ENCODE measurements around the gene ZBTB2. TPM values are rescaled to one million over a fixed set of nuclear protein-coding genes. Genes with fewer than 3 reads are reported as not detected.

Gene ZBTB2
- total RNA-seq, 4 donors from 2014 or later, result 7.3 to 17.3 (median 11.0) TPM

DNA sequence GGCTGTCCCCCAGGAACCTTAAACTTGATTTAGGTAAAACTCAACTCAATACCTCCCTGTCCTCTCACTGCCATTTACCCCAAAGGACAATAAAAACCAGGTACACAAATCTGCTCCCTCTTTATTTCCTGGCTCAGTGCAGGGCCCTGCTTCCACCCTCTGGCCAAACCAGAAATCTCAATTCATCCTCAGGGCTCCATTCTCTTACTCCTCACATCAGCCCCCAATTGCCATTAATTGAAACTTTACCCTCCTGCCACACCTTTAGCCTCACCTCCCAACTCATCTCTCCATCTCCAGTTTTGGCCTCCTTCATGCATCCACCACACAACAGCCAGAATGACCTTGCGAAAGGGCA lies 10.5 kb downstream of the ZBTB2 start:
- TF ChIP-seq, protein P1, sequence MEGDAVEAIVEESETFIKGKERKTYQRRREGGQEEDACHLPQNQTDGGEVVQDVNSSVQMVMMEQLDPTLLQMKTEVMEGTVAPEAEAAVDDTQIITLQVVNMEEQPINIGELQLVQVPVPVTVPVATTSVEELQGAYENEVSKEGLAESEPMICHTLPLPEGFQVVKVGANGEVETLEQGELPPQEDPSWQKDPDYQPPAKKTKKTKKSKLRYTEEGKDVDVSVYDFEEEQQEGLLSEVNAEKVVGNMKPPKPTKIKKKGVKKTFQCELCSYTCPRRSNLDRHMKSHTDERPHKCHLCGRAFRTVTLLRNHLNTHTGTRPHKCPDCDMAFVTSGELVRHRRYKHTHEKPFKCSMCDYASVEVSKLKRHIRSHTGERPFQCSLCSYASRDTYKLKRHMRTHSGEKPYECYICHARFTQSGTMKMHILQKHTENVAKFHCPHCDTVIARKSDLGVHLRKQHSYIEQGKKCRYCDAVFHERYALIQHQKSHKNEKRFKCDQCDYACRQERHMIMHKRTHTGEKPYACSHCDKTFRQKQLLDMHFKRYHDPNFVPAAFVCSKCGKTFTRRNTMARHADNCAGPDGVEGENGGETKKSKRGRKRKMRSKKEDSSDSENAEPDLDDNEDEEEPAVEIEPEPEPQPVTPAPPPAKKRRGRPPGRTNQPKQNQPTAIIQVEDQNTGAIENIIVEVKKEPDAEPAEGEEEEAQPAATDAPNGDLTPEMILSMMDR (IDR thresholded peaks at IDR 0.05; ENCODE audit: low read depth), result no peak

DNA sequence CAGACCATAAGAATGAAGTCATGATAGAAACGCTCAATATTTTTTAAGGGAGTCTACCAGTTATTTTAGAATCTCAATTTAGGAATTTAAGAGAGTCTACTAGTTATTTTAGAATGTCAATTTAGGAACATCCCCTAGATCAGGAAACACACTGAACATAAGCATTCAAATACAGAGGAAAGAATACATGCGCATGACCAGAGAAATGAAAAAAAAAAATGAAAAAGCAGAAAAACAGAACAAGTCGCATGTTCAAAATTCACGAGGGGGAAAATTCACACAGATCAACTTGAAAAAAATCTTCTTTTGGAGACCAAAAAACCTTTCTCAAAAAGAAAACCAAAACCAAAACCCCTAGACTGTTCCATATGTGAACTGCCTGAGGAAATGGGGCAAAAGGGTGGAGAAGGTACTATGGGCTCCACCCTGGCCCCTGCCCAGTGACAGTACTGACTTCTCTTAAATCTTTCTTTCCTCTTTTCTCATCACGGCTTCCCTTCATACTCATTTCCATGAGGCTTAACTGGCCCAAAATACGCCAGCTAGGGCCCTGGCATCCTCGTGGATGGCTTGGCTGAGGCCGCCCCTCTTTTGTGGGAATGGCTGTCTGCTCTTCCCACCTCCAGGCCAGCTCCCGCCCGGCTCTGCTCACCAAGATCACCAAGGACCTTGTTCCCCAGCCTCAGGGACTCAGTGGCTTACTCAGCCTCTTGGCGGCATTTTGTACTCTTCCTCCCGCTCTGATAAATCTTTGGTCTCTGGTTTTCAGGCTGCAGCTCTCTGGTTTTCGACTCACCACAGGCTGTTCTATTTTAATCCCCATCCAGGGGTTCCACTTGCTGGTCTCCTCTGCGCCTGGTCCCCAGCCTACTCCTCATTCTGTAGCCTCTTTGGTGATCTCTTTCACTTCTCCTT lies 11.2 kb downstream of the ZBTB2 start:
- TF ChIP-seq, protein P1 (IDR thresholded peaks at IDR 0.05; ENCODE audit: low read depth), result no peak

DNA sequence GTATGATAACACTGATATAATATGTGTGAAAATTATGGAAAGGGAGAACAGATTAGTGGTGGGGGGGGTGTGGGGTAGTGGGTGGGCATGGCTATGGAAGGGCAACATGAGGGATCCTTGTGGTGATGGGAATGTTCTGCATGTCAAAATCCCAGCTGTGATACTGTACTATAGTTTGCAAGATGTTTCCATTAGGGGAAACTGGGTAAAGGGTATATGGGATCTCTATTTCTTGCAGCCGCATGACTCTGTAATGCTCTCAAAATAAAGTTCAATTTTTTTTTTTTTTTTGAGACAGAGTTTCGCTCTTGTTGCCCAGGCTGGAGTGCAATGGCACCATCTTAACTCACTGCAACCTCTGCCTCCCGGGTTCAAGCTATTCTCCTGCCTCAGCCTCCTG lies 14.3 kb downstream of the ZBTB2 start:
- TF ChIP-seq, protein P1 (IDR thresholded peaks at IDR 0.05; ENCODE audit: low read depth), result no peak

DNA sequence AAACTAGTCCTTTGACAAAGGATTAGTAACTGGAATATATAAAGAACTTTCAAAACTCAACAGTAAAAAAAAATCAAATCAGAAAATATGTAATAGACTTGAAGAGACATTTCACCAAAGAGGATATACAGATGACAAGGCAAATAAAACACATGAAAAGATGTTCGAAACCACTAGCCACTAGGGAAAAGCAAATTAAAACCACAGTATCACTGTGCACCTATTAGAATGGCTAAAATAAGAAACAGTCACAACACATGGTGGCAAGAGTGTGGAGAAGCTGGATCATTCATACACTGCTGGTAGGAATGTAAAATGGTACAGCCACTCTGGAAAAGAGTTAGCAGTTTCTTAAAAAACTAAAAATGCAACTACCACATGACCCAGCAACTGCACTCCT lies 14.9 kb downstream of the ZBTB2 start:
- TF ChIP-seq, protein P1 (IDR thresholded peaks at IDR 0.05; ENCODE audit: low read depth), result no peak

DNA sequence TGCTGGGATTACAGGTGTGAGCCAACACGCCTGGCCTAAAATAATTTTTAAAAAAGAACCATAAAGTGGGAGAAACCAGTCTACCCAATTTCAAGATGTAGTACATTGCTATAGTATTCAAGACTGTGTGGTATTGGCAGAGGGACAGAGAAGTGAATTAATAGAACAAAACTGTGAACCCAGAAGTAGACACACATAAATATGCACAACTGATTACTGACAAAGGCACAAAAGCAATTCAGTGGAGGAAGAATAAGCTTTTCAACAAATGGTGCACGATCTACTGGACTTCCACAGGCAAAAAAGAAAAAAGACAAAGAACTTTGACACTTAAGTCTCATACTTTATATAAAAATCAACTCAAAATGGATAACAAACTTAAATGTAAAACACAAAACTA lies 15.5 kb downstream of the ZBTB2 start:
- TF ChIP-seq, protein P1 (IDR thresholded peaks at IDR 0.05; ENCODE audit: low read depth), result no peak

DNA sequence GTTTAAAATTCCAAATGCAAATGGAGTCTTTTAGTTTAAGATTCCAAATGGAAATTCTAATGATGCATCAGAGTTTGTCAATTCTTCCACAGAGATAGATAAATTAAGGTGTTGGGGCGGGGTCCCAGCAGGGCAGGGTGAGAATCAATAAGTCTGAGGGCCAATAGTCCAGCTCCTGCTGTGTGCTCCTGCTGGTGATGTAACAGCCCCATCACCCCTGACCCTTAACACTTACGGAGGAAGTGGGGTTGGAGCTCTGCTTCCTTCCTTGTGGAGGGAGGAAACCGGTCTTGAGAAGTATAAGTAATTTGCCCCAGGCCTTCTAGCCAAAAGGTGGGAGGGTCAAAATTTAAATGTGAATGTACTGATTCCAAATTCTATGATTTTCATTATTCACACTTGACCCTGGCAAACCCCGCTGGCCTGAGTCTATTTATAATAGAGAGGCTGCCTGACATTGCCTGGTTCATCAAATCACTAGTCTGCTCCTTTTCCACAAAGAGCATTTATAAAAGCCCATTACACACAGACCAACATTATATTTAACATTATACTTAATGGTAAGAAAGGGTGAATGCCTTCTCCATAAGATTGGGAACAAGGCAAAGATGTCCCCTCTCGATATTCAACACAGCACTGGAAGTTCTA lies 17.2 kb downstream of the ZBTB2 start:
- TF ChIP-seq, protein P1 (IDR thresholded peaks at IDR 0.05; ENCODE audit: low read depth), result no peak

DNA sequence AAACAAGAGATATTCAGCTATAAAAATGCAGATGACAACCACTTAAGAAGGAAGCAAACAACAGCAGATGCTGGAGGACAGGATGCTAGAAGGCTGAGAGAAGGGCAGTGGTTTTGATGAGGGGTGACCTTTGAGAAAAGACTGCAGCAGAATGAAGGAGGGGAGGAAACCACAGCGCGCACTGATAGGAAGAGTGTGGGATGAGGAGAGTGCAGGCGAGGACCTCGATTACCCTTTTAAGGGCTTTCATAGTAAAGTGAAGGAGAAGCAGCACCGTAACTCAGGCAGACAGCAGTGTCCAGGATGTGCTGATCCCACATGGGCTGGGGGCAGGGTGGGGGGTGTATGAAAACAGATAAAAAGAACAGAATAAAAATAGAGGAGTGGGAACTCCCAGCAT lies 19.2 kb downstream of the ZBTB2 start:
- TF ChIP-seq, protein P1 (IDR thresholded peaks at IDR 0.05; ENCODE audit: low read depth), result no peak

All from subcutaneous adipose tissue (tissue), 4 donors.